AG09319 (cell line): ENCODE measurements around the gene PIGA.

Experiments
- DNase-seq: peaks from one replicate; pipeline ENCODE4 v3.0.0-alpha.2; 2010; ENCODE audit warnings: low read depth; ENCODE audit errors: extremely low read depth
- TF ChIP-seq, protein P1 (sequence below): IDR thresholded peaks from 2 replicates; pipeline ENCODE4 v1.5.1; 2011; ENCODE audit warnings: low read depth, mild to moderate bottlenecking, inconsistent platforms, low read length, moderate library complexity

Gene PIGA

DNA sequence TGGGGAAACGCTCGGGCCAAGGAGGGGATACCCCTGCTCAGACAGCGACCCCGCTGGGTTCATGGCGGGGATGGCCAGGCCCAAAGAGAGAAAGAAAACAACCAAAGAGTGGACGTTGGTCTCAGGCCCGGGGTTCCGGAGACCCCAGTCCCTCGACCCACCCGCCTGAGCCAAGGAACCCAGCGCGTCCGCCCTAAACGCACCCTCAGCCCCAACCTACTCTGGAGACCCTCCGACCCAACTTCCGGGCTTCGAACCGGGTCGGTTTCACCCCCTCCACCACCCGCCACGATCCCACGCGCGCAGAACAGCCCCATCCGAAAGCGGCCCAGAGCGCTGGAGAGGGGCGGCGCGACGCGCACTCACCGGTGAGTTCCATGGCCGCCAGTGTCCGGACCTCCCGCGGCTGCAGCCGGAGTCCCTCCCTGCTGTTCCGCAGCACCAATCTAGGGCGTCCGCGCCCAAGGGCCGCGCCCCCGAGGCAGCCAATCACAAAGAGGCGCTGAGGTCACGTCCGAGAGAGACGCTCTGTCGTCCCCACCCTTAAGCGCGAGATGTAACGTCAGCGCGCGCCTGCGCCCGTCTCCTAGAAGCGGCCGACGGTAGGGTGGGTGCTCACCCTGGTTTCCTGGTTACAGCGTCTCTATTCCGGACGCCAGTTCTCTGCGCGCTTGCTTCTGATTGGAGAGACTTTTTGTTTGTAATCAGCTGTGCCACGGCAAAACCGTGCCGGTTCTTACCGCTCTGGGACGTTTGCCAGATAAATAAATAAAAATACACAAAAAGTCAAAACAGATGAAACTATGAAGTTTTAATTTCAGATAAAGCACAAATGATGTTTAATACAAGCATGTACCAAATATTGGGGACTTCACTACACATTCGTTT is at the start of gene PIGA:
PIGA (minus strand) TSS at position 389 of the 888 bp plus-strand sequence. CDS start 3,593 bp downstream, outside the sequence.
- TF ChIP-seq, protein P1, sequence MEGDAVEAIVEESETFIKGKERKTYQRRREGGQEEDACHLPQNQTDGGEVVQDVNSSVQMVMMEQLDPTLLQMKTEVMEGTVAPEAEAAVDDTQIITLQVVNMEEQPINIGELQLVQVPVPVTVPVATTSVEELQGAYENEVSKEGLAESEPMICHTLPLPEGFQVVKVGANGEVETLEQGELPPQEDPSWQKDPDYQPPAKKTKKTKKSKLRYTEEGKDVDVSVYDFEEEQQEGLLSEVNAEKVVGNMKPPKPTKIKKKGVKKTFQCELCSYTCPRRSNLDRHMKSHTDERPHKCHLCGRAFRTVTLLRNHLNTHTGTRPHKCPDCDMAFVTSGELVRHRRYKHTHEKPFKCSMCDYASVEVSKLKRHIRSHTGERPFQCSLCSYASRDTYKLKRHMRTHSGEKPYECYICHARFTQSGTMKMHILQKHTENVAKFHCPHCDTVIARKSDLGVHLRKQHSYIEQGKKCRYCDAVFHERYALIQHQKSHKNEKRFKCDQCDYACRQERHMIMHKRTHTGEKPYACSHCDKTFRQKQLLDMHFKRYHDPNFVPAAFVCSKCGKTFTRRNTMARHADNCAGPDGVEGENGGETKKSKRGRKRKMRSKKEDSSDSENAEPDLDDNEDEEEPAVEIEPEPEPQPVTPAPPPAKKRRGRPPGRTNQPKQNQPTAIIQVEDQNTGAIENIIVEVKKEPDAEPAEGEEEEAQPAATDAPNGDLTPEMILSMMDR, result no peak
- peak; percentile 91 for DNase-seq

DNA sequence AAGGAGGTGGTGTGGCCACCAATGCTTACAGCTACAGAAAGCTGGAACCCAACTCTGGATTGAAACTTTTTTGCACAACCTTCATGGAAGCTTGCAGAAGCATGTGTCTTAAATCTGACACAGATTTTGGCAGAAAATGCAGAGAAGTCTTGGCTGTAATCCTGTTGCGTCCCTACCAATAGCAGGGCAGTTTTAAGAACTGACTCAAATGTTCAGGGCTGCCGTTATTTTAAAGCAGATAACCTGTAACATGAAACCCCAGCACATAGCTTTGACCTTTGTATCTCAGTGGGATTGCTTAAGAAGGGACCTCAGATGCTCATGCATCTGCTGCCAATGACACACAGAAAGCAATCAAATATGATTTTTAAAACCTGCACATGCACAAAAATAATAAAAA is 49.0 kb upstream of the PIGA start, which contains the start of gene VEGFD:
VEGFD (minus strand) TSS at position 110 of the 400 bp plus-strand sequence. CDS start 467 bp downstream, outside the sequence.
- DNase-seq, result peak; percentile 60

DNA sequence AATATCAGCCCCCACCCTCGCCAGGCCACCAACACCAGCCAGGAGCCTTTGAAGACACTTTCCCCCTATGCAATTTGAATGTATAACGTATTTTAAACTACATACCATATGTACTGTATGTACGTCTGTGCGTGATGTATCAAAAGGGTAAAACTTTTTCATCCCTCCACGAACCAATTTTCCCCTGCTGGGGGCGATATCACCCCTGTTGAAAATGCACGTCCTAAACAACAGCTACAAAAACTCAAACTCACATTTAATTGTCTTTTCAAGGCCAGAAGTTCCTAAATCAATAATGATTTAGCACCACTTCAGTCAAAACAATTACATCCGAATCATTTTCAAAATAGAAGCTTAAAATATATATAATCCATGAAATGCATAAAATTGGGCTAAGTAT is 47.5 kb upstream of the PIGA start:
- no peak for DNase-seq
- TF ChIP-seq, protein P1, result no peak

More for the DNA sequence above, 49.0 kb upstream of the PIGA start, which contains the start of gene VEGFD:
- TF ChIP-seq, protein P1, result no peak

DNA sequence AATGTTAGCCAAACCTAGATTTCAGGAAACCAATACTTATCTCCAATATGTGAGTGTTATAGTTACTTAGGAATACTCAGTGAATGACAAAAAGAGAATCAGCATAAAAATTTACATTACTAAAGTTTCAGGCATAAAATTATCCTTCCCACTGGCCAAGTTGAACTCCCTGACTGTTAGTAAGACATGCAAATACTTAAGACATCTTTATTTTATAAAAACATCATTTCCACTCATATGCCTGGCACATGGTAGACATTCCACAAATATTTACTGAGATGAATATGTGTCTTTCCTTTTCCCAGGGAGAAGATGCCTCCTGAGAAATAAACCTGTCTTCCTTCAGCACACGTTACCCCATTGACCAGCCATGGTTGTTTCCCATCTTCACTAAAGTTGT is 41.6 kb upstream of the PIGA start:
- DNase-seq, result no peak
- TF ChIP-seq, protein P1, result no peak

DNA sequence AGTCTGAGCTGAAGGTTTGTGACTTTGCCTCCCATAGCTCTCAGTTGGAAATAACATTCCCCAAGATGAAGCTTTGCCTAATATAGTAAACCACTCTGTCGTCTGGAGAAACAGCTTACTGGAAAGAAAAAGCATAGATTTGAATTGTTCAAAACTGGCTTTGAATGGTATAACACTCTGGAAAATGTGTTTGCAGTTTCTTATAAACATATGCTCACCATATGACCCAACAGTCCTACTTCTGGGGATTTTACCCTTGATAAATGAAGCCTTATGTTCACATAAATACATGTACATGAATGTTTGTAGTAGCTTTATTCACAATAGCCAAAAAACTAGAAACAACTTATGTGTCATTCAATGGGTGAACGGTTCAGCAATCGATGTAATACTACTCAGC is 38.7 kb upstream of the PIGA start:
- TF ChIP-seq, protein P1, result no peak
- DNase-seq, result no peak

DNA sequence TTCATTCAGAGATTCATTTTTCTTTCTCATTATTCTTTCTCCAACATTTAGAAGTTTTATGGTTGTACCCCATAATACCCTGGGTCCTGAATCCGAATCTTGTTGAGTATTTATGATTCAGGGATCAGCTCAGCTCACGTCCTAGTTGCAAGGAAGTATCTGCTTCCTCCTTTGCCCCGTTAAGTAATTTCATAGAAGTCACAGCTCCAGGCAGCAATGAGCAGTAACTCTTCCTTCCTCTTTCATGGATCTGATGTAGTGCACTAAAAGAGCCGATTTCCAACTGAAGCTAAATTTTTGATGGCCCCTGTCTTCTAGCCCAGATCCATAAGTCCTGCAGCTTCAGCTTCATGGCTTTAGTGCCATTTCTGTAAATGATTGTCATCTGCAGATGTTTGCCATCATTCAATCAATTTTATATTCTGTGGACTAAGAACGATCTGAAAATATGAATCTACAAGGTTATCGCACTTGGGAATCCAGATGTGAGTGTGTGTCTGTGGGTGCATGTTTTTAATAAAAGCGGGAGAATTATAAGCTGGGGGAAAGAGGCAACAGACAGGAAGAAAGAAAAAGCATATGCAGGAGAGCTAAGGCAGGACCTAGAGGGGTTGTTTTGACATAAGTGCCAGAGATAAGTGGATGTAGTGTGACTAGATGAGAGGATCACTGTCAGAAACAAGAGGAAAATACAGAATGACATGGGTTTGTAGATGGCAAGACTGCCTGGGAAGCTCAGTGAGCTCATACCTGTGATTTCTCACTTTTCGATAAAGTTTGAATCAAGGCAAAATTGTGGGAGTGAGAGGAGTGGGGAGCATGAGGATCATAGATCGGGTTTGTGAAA is 31.4 kb upstream of the PIGA start:
- TF ChIP-seq, protein P1, result no peak
- DNase-seq, result no peak
